K562 (cell line): Measurements from ENCODE around the gene COL10A1. TPM values are rescaled to one million over a fixed set of nuclear protein-coding genes. Genes with fewer than 3 reads are reported as not detected.

Source experiments
- ATAC-seq: fragments of 200-7000 bp; cut with Tn5 transposase; 3 replicates; pipeline ENCODE4 v1.9.1; 2020; ENCODE audit warnings: moderate library complexity
- BruUV-seq: library from RNA; stranded (reverse); fragments of 400-500 nt; replicated peaks from 2 replicates; lab custom pipeline; 2021; lab: Mats Ljungman, UMichigan
- CTCF ChIA-PET: fragments of 300-600 bp; formaldehyde crosslinking; extraction: SDS; loops from one replicate; lab custom pipeline; 2021; ENCODE audit warnings: low intra/inter-chr PET ratio; lab: Yijun Ruan, JAX
- POLR2A ChIA-PET: fragments of 300-600, 350-650 bp; sonication (Branson Sonifier 250); formaldehyde crosslinking; extraction: SDS; loops from one replicate; lab custom pipeline; 2021; ENCODE audit warnings: antibody characterized with exemption, inconsistent platforms; lab: Yijun Ruan, JAX
- DNase-seq, 4 experiments: peaks; one replicate each; pipeline versions ENCODE4 v3.0.0 to v3.0.0-alpha.2; 2011 to 2018; ENCODE audit warnings: low spot score in 3 of 4, mixed read lengths in 3 of 4; ENCODE audit errors: extremely low read depth in 1 of 4
- FAIRE-seq: peaks from 2 replicates; lab custom pipeline; 2011; peaks lifted over from hg19 to GRCh38; lab: Jason Lieb, UNC
- H2AFZ ChIP-seq: 2 replicates; pipeline ENCODE4 v1.6.0; 2011; ENCODE audit warnings: low read depth, low read length, control low read depth, inconsistent platforms
- H3K27ac ChIP-seq: fragments of 200-600 bp; 3 replicates; pipeline ENCODE4 v1.8.0; 2011; ENCODE audit warnings: low read depth, mild to moderate bottlenecking, control low read depth, inconsistent platforms, low read length, moderate library complexity, mixed read lengths; ENCODE audit errors: extremely low read depth
- H3K27me3 ChIP-seq, 2 experiments: fragments of 300-600 bp in 1 of 2; 2 replicates in 1 of 2; 3 replicates in 1 of 2; pipeline versions ENCODE4 v1.6.0 to v1.8.0; 2011; ENCODE audit warnings: inconsistent platforms in 2 of 2, low read length in 2 of 2, mild to moderate bottlenecking in 1 of 2, mixed read lengths in 1 of 2, moderate library complexity in 1 of 2; ENCODE audit not compliant: control insufficient read depth in 2 of 2, insufficient read depth in 2 of 2
- H3K36me3 ChIP-seq: fragments of 300-600 bp; 3 replicates; pipeline ENCODE4 v1.8.0; 2011; ENCODE audit warnings: mild to moderate bottlenecking, low read length, inconsistent platforms; ENCODE audit not compliant: control insufficient read depth, insufficient read depth
- H3K4me1 ChIP-seq, 2 experiments: fragments of 200-600 bp in 1 of 2; replicated peaks in 1 of 2; 2 replicates in 1 of 2; 3 replicates in 1 of 2; pipeline versions ENCODE4 v1.5.1 to v1.8.0; 2011; ENCODE audit warnings: inconsistent platforms in 2 of 2, low read length in 2 of 2, mild to moderate bottlenecking in 1 of 2, mixed read lengths in 1 of 2, moderate library complexity in 1 of 2; ENCODE audit not compliant: control insufficient read depth in 2 of 2, insufficient read depth in 2 of 2
- H3K4me2 ChIP-seq: 2 replicates; pipeline ENCODE4 v1.6.1; 2011; ENCODE audit warnings: low read length, control low read depth, inconsistent platforms, mixed read lengths; ENCODE audit not compliant: insufficient read depth
- H3K4me3 ChIP-seq: fragments of 200-600 bp; sonication (generic), shearing (Covaris generic); 2 replicates; pipeline ENCODE4 v1.5.1; 2016; ENCODE audit warnings: control low read depth, inconsistent platforms
- H3K79me2 ChIP-seq: fragments of 200-600 bp; 3 replicates; pipeline ENCODE4 v1.8.0; 2011; ENCODE audit warnings: low read length, inconsistent platforms; ENCODE audit not compliant: control insufficient read depth, insufficient read depth
- H3K9ac ChIP-seq, 2 experiments: 2 replicates each; pipeline versions ENCODE4 v1.6.0 to v1.6.1; 2011; ENCODE audit warnings: low read depth in 2 of 2, low read length in 2 of 2, control low read depth in 1 of 2, inconsistent platforms in 1 of 2, mild to moderate bottlenecking in 1 of 2, mixed read lengths in 1 of 2; ENCODE audit not compliant: insufficient read depth in 1 of 2
- H3K9me1 ChIP-seq: one replicate; pipeline ENCODE4 v1.6.0; 2011; ENCODE audit warnings: inconsistent platforms, mild to moderate bottlenecking, low read length, moderate library complexity; ENCODE audit not compliant: control insufficient read depth, insufficient read depth
- H3K9me3 ChIP-seq: replicated peaks from 2 replicates; pipeline ENCODE4 v1.5.1; 2011; ENCODE audit warnings: low read depth, low read length, inconsistent platforms; ENCODE audit not compliant: control insufficient read depth, insufficient read depth
- H4K20me1 ChIP-seq: replicated peaks from 2 replicates; pipeline ENCODE4 v1.6.1; 2011; ENCODE audit warnings: low read length, inconsistent platforms, mixed read lengths; ENCODE audit not compliant: control insufficient read depth, insufficient read depth
- TAF9B ChIP-seq: fragments of 450-650 bp; IDR thresholded peaks from 2 replicates; pipeline ENCODE4 v1.6.1; 2018; ENCODE audit warnings: mild to moderate bottlenecking; ENCODE audit not compliant: partially characterized antibody
- TBL1XR1 ChIP-seq, 2 experiments: IDR thresholded peaks; 2 replicates each; pipeline ENCODE4 v1.6.1; 2012; ENCODE audit warnings: improper control_type of control experiment in 2 of 2, low read length in 2 of 2, mild to moderate bottlenecking in 1 of 2
- TCF7 ChIP-seq: sonication (generic); IDR thresholded peaks from 2 replicates; pipeline ENCODE4 v1.6.1; 2016; ENCODE audit warnings: antibody characterized with exemption, borderline replicate concordance
- TCF7L2 ChIP-seq: fragments of 150-350 bp; IDR thresholded peaks from 2 replicates; pipeline ENCODE4 v1.6.1; 2016; ENCODE audit warnings: low read depth, mild to moderate bottlenecking, low read length, moderate library complexity
- TSC22D4 ChIP-seq: fragments of 450-650 bp; IDR thresholded peaks from 2 replicates; pipeline ENCODE4 v1.6.1; 2016; ENCODE audit warnings: missing genetic modification characterization, missing biosample characterization, control low read depth
- in situ Hi-C: fragments of 300-500 bp; cut with MboI; formaldehyde crosslinking; loops from 4 replicates; pipeline ENCODE4 v1.15.0; 2018; ENCODE audit warnings: inconsistent platforms, mixed read lengths
- intact Hi-C: fragments of 100-400 bp; cut with micrococcal nuclease; formaldehyde crosslinking; loops from 2 replicates; pipeline ENCODE4 v1.14.2; 2022
- polyA plus RNA-seq, 8 experiments: library from polyadenylated mRNA; depleted of rRNA in 4 of 8; stranded (reverse) in 5 of 8; unstranded in 3 of 8; fragments of >200 nt; fragmentation: Nextera tagmentation in 2 of 8; fragmentation: Illumina TruSeq in 1 of 8; extraction: Ambion mirVana in 2 of 8; extraction: Trizol in 1 of 8; gene quantifications; 2 replicates each; pipeline versions ENCODE4 v1.2.1 to v1.2.3, GENCODE V29; 2011 to 2014; ENCODE audit warnings: inconsistent platforms in 1 of 8, missing spikeins in 1 of 8
- total RNA-seq, 7 experiments: library from RNA; depleted of rRNA in 6 of 7; stranded (reverse); fragments of >200 nt in 6 of 7; fragmentation: Illumina TruSeq in 2 of 7; extraction: Trizol in 2 of 7; gene quantifications; 2 replicates each; pipeline versions ENCODE4 v1.2.1 to v1.2.3, GENCODE V29; 2011 to 2021; ENCODE audit warnings: low replicate concordance in 1 of 7
- TF ChIP-seq, protein P1 (sequence below): sonication (generic); formaldehyde crosslinking; IDR thresholded peaks from 2 replicates; pipeline ENCODE4 v1.8.1; 2023; ENCODE audit warnings: mild to moderate bottlenecking, missing genetic modification reagents
- TF ChIP-seq, protein P2 (sequence below): fragments of 250-450 bp; sonication (Bioruptor Pico); IDR thresholded peaks from 2 replicates; pipeline ENCODE4 v1.4.0; 2020; ENCODE audit warnings: mild to moderate bottlenecking

COL10A1 gene
- total and polyA plus RNA-seq, 9 of the 15 experiments (the other 6 are each of a cell fraction or from before 2014, with no cell fraction given) = 0.06 to 0.08 TPM; not detected in 7

DNA sequence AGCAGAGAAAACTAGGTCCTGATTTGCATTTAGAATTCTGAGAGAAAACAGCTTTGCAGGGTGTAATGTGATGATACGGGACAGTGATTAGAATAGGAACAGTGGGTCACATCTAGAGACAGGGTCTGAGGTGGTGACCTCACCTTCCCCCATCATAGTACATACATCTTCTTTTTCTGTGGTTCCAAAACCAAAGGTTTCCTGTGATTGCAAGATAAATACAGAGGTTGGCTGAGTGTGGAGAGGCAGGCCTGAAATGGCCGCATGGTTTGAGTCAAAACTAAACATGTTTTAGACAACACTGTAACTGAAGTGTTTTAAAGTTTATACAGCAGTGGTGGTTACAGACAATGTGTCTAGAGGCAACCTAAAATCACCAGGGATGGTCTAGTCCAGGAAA, 35.7 kb downstream of the COL10A1 start (continued):
- TF ChIP-seq, protein P1, sequence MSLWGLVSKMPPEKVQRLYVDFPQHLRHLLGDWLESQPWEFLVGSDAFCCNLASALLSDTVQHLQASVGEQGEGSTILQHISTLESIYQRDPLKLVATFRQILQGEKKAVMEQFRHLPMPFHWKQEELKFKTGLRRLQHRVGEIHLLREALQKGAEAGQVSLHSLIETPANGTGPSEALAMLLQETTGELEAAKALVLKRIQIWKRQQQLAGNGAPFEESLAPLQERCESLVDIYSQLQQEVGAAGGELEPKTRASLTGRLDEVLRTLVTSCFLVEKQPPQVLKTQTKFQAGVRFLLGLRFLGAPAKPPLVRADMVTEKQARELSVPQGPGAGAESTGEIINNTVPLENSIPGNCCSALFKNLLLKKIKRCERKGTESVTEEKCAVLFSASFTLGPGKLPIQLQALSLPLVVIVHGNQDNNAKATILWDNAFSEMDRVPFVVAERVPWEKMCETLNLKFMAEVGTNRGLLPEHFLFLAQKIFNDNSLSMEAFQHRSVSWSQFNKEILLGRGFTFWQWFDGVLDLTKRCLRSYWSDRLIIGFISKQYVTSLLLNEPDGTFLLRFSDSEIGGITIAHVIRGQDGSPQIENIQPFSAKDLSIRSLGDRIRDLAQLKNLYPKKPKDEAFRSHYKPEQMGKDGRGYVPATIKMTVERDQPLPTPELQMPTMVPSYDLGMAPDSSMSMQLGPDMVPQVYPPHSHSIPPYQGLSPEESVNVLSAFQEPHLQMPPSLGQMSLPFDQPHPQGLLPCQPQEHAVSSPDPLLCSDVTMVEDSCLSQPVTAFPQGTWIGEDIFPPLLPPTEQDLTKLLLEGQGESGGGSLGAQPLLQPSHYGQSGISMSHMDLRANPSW = no peak
- TF ChIP-seq, all 486 proteins: peak for 0

GRCh38 chr6:116088946-116089345, 37.0 kb downstream of the COL10A1 start:
- no TSS peak for BruUV-seq
- no peak for FAIRE-seq
- ChIA-PET POLR2A (no interaction called here), CTCF (no interaction called here)
- intact Hi-C loops (no loop called here), in situ Hi-C loops (no loop called here)
- Histone ChIP-seq H3K9me3 (no peaks in the 10 kb centered on the region), H3K9me1 (no peaks in the 10 kb centered on the region), H3K36me3 (no peaks in the 10 kb centered on the region), H3K4me3 (no peak overlapping the region), H3K4me2 (no peak overlapping the region), H4K20me1 (no peaks in the 10 kb centered on the region), H3K4me1 (no peaks in the 10 kb centered on the region), H3K79me2 (no peaks in the 10 kb centered on the region), H3K27ac (no peak overlapping the region), H3K27me3 (no peaks in the 10 kb centered on the region; a peak in 1 of 5 replicates), H2AFZ (no peak overlapping the region), H3K9ac (no peak overlapping the region)
- TF ChIP-seq TCF7L2 (no peak), TBL1XR1 (IDR thresholded peaks at IDR 0.05; ENCODE audit: low read length in 2 of 2) (no peak), TCF7 (no peak), TSC22D4 (no peak), TAF9B (no peak)
- TF ChIP-seq, protein P2, sequence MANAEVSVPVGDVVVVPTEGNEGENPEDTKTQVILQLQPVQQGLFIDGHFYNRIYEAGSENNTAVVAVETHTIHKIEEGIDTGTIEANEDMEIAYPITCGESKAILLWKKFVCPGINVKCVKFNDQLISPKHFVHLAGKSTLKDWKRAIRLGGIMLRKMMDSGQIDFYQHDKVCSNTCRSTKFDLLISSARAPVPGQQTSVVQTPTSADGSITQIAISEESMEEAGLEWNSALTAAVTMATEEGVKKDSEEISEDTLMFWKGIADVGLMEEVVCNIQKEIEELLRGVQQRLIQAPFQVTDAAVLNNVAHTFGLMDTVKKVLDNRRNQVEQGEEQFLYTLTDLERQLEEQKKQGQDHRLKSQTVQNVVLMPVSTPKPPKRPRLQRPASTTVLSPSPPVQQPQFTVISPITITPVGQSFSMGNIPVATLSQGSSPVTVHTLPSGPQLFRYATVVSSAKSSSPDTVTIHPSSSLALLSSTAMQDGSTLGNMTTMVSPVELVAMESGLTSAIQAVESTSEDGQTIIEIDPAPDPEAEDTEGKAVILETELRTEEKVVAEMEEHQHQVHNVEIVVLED (CRISPR knock-in tag) = no peak
- no peak for DNase-seq
- no peak for ATAC-seq
